WTC11 (cell line): ENCODE measurements around the gene TUBA4B. TPM values are rescaled to one million over a fixed set of nuclear protein-coding genes. Genes with fewer than 3 reads are reported as not detected.

Experiments used
- ATAC-seq: fragments of 200-7000 bp; cut with Tn5 transposase; 2 replicates; pipeline ENCODE4 v1.10.0; 2021; ENCODE audit warnings: mild to moderate bottlenecking, moderate library complexity
- CTCF ChIA-PET: fragments of 300-600 bp; sonication (Branson Sonifier 250); formaldehyde crosslinking; loops from one replicate; lab custom pipeline; 2021; ENCODE audit warnings: antibody characterized with exemption; lab: Charles Lee
- POLR2A ChIA-PET: fragments of 350-600 bp; sonication (Branson Sonifier 250); formaldehyde crosslinking; loops from one replicate; lab custom pipeline; 2021; ENCODE audit warnings: antibody characterized with exemption; lab: Charles Lee
- DNase-seq: peaks from one replicate; pipeline ENCODE4 v3.0.0; 2021; ENCODE audit warnings: low spot score
- H3K27ac Mint-ChIP-seq: 2 replicates; pipeline ENCODE4 v1.8.0; 2021; ENCODE audit warnings: mixed read lengths
- H3K27me3 Mint-ChIP-seq: 2 replicates; pipeline ENCODE4 v1.8.0; 2021; ENCODE audit warnings: low read depth, mild to moderate bottlenecking, moderate library complexity, mixed read lengths
- H3K36me3 Mint-ChIP-seq: 2 replicates; pipeline ENCODE4 v1.8.0; 2021; ENCODE audit warnings: mixed read lengths
- H3K4me1 Mint-ChIP-seq: 2 replicates; pipeline ENCODE4 v1.8.0; 2022; ENCODE audit warnings: mixed read lengths
- H3K4me3 Mint-ChIP-seq: 2 replicates; pipeline ENCODE4 v1.8.0; 2021; ENCODE audit warnings: mild to moderate bottlenecking, moderate library complexity, mixed read lengths
- H3K9me3 Mint-ChIP-seq: 2 replicates; pipeline ENCODE4 v1.8.0; 2021; ENCODE audit warnings: mixed read lengths
- E2F4 ChIP-seq: sonication (generic); formaldehyde crosslinking; IDR thresholded peaks from 2 replicates; pipeline ENCODE4 v1.8.1; 2022; ENCODE audit warnings: low read depth, mild to moderate bottlenecking, moderate library complexity, missing genetic modification reagents, borderline replicate concordance
- ERG ChIP-seq: fragments of 250-450 bp; sonication (Bioruptor Pico); IDR thresholded peaks from 2 replicates; pipeline ENCODE4 v1.8.0; 2021; ENCODE audit warnings: mild to moderate bottlenecking
- ESRRA ChIP-seq: sonication (generic); formaldehyde crosslinking; IDR thresholded peaks from 2 replicates; pipeline ENCODE4 v1.8.1; 2022; ENCODE audit warnings: mild to moderate bottlenecking, missing genetic modification reagents, borderline replicate concordance
- GTF2I ChIP-seq: fragments of 250-450 bp; sonication (Bioruptor Pico); conservative IDR thresholded peaks from 2 replicates; pipeline ENCODE4 v1.4.0; 2021; ENCODE audit warnings: mild to moderate bottlenecking
- JAZF1 ChIP-seq: fragments of 250-450 bp; sonication (Bioruptor Pico); IDR thresholded peaks from 2 replicates; pipeline ENCODE4 v1.9.0; 2021; ENCODE audit warnings: moderate library complexity, mild to moderate bottlenecking, inconsistent platforms
- NR2C2 ChIP-seq: sonication (generic); formaldehyde crosslinking; IDR thresholded peaks from 2 replicates; pipeline ENCODE4 v1.8.0; 2022; ENCODE audit warnings: mild to moderate bottlenecking, missing genetic modification reagents
- OVOL2 ChIP-seq: fragments of 250-450 bp; sonication (Bioruptor Pico); IDR thresholded peaks from 2 replicates; pipeline ENCODE4 v1.9.0; 2021; ENCODE audit warnings: mild to moderate bottlenecking, borderline replicate concordance
- TEAD4 ChIP-seq: sonication (generic); formaldehyde crosslinking; IDR thresholded peaks from 2 replicates; pipeline ENCODE4 v1.8.0; 2022; ENCODE audit warnings: mild to moderate bottlenecking, missing genetic modification reagents
- TP53 ChIP-seq: sonication (generic); formaldehyde crosslinking; IDR thresholded peaks from 2 replicates; pipeline ENCODE4 v1.8.1; 2023; ENCODE audit warnings: mild to moderate bottlenecking, missing genetic modification reagents
- ZNF232 ChIP-seq: sonication (generic); formaldehyde crosslinking; IDR thresholded peaks from 2 replicates; pipeline ENCODE4 v1.8.0; 2022; ENCODE audit warnings: mild to moderate bottlenecking, missing genetic modification reagents
- ZNF317 ChIP-seq: sonication (generic); formaldehyde crosslinking; IDR thresholded peaks from 2 replicates; pipeline ENCODE4 v1.8.1; 2023; ENCODE audit warnings: low read depth, mild to moderate bottlenecking, moderate library complexity, missing genetic modification reagents, borderline replicate concordance
- ZNF416 ChIP-seq: fragments of 250-450 bp; sonication (Bioruptor Pico); IDR thresholded peaks from 2 replicates; pipeline ENCODE4 v1.9.0; 2021; ENCODE audit warnings: mild to moderate bottlenecking, inconsistent platforms
- ZNF425 ChIP-seq: fragments of 250-450 bp; sonication (Bioruptor Pico); conservative IDR thresholded peaks from 2 replicates; pipeline ENCODE4 v1.9.0; 2021; ENCODE audit warnings: mild to moderate bottlenecking
- ZNF671 ChIP-seq: fragments of 250-450 bp; sonication (Bioruptor Pico); IDR thresholded peaks from 2 replicates; pipeline ENCODE4 v1.8.0; 2021; ENCODE audit warnings: mild to moderate bottlenecking
- ZSCAN18 ChIP-seq: fragments of 250-450 bp; sonication (Bioruptor Pico); IDR thresholded peaks from 2 replicates; pipeline ENCODE4 v2.1.2; 2022; ENCODE audit warnings: mild to moderate bottlenecking, moderate library complexity
- total RNA-seq: library from RNA; stranded (reverse); gene quantifications from 3 replicates; pipeline ENCODE4 v1.2.3, GENCODE V29; 2021
- TF ChIP-seq, protein P1 (sequence below): sonication (generic); formaldehyde crosslinking; IDR thresholded peaks from 2 replicates; pipeline ENCODE4 v1.8.1; 2023; ENCODE audit warnings: mild to moderate bottlenecking, missing genetic modification reagents, moderate library complexity
- TF ChIP-seq, protein P2 (sequence below): fragments of 250-450 bp; sonication (Bioruptor Pico); IDR thresholded peaks from 2 replicates; pipeline ENCODE4 v1.9.0; 2021; ENCODE audit warnings: moderate library complexity, mild to moderate bottlenecking, inconsistent platforms, borderline replicate concordance

Gene TUBA4B
- total RNA-seq, 1 experiment from 2014 or later = 0.20 TPM

DNA sequence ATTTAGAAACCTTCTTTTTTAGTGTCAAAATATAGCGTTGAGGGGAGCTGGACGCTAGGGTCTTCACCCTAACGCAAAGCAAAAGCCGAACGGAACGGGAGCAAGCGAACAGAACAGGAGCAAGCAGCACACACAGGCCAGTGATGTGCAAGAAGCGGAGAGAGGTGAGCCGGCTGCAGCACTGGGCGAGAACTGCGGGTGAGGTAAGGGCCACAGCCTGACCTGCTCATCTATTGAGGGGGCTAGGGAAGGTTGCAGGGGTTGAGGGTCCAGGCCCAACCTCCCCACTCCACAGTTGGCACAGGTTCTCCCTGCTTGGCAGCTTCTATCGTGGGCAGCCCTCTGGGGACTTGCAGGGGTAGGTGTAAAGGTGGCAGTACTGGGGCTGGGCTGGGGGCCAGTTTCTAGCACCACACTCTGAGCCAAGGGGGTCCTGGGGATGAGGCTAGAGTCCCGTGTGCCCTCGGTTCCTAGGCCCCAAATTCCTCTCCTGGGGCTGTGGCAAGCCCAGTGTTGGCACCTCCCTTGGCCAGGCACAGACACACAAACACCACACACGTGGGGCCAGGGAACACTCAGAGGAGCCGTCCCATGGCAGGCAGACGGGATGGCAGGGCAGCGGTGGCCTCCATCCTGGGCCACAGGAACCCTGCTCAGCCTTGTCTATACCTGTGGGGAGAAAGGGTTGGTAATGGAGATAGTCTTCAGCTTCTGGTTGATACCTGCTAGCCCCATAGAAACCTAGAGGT is 33.1 kb upstream of the TUBA4B start (continued):
- TF ChIP-seq ZSCAN18 (CRISPR knock-in tag) (no peak), NR2C2 (CRISPR knock-in tag) (no peak), ZNF232 (CRISPR knock-in tag) (no peak)

GRCh38 chr2:219220652-219221402 is 32.2 kb upstream of the TUBA4B start:
- H3K36me3 Mint-ChIP-seq = peaks cover 42% of the 10 kb centered on the region

More at GRCh38 chr2:219220652-219221402, 32.2 kb upstream of the TUBA4B start:
- Mint-ChIP-seq H3K4me1 (peaks cover 25% of the 10 kb centered on the region), H3K9me3 (no peaks in the 10 kb centered on the region), H3K27me3 (no peaks in the 10 kb centered on the region), H3K4me3 (no peak overlapping the region), H3K27ac (no peak overlapping the region)
- TF ChIP-seq E2F4 (CRISPR knock-in tag) (no peak), TEAD4 (no peak), JAZF1 (CRISPR knock-in tag) (no peak), ZNF671 (CRISPR knock-in tag) (no peak), ZNF317 (CRISPR knock-in tag) (no peak), OVOL2 (no peak), ERG (CRISPR knock-in tag) (no peak), ZNF416 (CRISPR knock-in tag) (no peak), GTF2I (no peak), ZNF425 (no peak), ESRRA (no peak), TP53 (CRISPR knock-in tag) (no peak)
- TF ChIP-seq, protein P1, sequence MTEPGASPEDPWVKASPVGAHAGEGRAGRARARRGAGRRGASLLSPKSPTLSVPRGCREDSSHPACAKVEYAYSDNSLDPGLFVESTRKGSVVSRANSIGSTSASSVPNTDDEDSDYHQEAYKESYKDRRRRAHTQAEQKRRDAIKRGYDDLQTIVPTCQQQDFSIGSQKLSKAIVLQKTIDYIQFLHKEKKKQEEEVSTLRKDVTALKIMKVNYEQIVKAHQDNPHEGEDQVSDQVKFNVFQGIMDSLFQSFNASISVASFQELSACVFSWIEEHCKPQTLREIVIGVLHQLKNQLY (CRISPR knock-in tag) = no peak
- TF ChIP-seq, protein P2, sequence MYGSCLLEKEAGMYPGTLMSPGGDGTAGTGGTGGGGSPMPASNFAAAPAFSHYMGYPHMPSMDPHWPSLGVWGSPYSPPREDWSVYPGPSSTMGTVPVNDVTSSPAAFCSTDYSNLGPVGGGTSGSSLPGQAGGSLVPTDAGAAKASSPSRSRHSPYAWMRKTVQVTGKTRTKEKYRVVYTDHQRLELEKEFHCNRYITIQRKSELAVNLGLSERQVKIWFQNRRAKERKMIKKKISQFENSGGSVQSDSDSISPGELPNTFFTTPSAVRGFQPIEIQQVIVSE = no peak
- ChIA-PET CTCF (no interaction called here), POLR2A (interaction anchor here (0.5 kb wide), 1 partner anchor 32 kb away, joined by 3 read pairs; the partner anchor contains the start of gene TUBA4B)
- no peak for DNase-seq
- ATAC-seq = no peak
